ENCODE measurements around the gene PRSS50.

DNA sequence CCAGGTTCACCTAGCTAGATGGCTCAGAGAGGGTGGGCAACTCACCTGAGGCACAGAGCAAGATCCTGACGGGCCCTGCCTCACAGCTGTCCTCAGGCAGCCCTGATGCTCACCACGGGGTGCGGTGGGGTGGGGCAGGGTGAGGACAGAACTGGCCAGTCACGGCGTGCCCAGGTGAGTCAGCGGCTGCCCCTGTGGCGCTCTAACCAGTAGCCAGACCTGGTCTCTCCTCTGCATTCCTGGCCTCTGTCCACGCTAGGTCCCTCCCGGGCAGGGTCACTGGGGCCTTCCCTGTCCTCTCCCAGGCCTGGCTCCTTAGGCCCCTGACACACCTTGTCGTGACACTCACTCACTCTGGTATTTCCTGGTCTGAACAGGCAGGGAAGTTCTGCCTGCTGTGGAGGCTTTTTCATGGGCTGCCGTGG lies 25.1 kb downstream of the PRSS50 start:
- TF ChIP-seq GATA1 (IDR thresholded peaks at IDR 0.05; ENCODE audit: low read depth, low read length) (no peak), POLR2A (IDR thresholded peaks at IDR 0.05; ENCODE audit: low read length) (no peak)

Measured in erythroblast (primary cell).